Activated CD8-positive, alpha-beta T cell treated with anti-CD3 and anti-CD28 coated beads, Interleukin-2, amount 10 ng/mL, durations not matched to agents 7 days and 5 days (primary cell): ENCODE results near the gene UBAC2. TPM values are rescaled to one million over a fixed set of nuclear protein-coding genes. Genes with fewer than 3 reads are reported as not detected.

Experiments used
- ATAC-seq: fragments of 150-1000 bp; cut with Tn5 transposase; one replicate; pipeline ENCODE4 v1.10.0; 2021; ENCODE audit warnings: moderate library complexity
- CTCF ChIA-PET: fragments of 350-600 bp; sonication (Branson Sonifier 250); formaldehyde crosslinking; loops from one replicate; lab custom pipeline; 2021; ENCODE audit warnings: antibody characterized with exemption; lab: Charles Lee
- POLR2A ChIA-PET: fragments of 350-600 bp; sonication (Branson Sonifier 250); formaldehyde crosslinking; loops from one replicate; lab custom pipeline; 2021; ENCODE audit warnings: antibody characterized with exemption; lab: Charles Lee
- DNase-seq: peaks from one replicate; pipeline ENCODE4 v3.0.0-alpha.2; 2020
- H3K27ac Mint-ChIP-seq: one replicate; pipeline ENCODE4 v1.8.0; 2021; ENCODE audit warnings: mild to moderate bottlenecking, mixed read lengths
- H3K27me3 Mint-ChIP-seq: one replicate; pipeline ENCODE4 v1.8.0; 2021; ENCODE audit warnings: low read depth, mixed read lengths
- H3K36me3 Mint-ChIP-seq: one replicate; pipeline ENCODE4 v1.8.0; 2021; ENCODE audit warnings: low read depth, mixed read lengths
- H3K4me1 Mint-ChIP-seq: one replicate; pipeline ENCODE4 v1.8.0; 2021; ENCODE audit warnings: low read depth, mixed read lengths
- H3K4me3 Mint-ChIP-seq: one replicate; pipeline ENCODE4 v1.8.0; 2021; ENCODE audit warnings: mild to moderate bottlenecking, mixed read lengths
- H3K9me3 Mint-ChIP-seq: one replicate; pipeline ENCODE4 v1.8.0; 2022; ENCODE audit warnings: mixed read lengths; ENCODE audit not compliant: insufficient read depth
- total RNA-seq, 2 experiments: library from RNA; stranded (reverse); gene quantifications; one replicate each; pipeline ENCODE4 v1.2.3, GENCODE V29; 2021

The UBAC2 gene
- total RNA-seq, 2 experiments from 2014 or later = 67.4 to 71.2 TPM

GRCh38 chr13:99311137-99311536 is 110.5 kb downstream of the UBAC2 start:
- H3K4me3 Mint-ChIP-seq = no peak overlapping the region
- H3K4me1 Mint-ChIP-seq = peaks cover 73% of the 10 kb centered on the region
- ATAC-seq = no peak
- no peaks in the 10 kb centered on the region for H3K27me3 Mint-ChIP-seq
- DNase-seq = no peak
- H3K9me3 Mint-ChIP-seq = no peaks in the 10 kb centered on the region
- H3K27ac Mint-ChIP-seq = peak overlapping the region; percentile 71
- ChIA-PET POLR2A (no interaction called here), CTCF (interaction anchor here (4.6 kb wide), 1 partner anchor 41 kb away, joined by 23 read pairs; no protein-coding TSS in a partner anchor)
- H3K36me3 Mint-ChIP-seq = peaks cover 47% of the 10 kb centered on the region

DNA sequence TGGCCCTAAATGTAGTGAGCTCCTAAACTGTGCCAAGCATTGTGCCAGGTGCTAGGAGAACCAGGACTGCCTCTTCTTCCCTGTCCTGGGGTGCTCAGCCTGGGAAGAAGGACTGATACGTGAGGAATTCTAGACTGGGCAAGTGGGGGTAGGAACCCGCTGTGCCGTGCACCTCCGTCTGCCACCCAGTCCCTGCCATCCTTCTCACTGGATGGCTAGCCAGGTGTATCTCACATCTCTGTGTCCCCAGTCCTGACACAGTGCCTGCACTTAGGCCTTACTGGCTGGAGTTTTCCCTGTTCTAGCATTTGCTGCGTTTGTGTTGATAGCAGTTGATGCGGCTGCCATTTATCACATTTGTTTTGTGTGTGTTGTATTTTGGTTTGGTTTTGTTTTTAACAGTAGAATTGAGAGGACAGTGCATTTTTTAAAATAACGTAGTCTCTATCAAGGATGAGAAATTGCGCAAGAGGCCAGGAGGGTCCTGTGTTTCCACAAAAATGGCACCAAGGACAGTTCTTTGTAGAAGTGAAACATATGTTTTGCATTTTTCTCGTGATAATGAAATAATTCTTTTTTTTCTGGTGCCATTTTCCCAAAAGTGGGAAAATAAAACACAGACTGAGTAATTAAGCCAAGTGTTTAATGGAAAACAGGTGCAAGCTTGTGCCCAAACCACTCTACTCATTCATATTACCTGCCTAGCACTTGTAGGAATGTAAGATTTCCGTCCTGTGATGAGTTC is 111.3 kb downstream of the UBAC2 start:
- Mint-ChIP-seq H3K4me3 (no peak overlapping the region), H3K36me3 (peaks cover 51% of the 10 kb centered on the region), H3K27me3 (no peaks in the 10 kb centered on the region), H3K4me1 (peaks cover 73% of the 10 kb centered on the region), H3K27ac (no peak overlapping the region), H3K9me3 (no peaks in the 10 kb centered on the region)
- no peak for ATAC-seq
- CTCF ChIA-PET = interaction anchor here (1.0 to 4.6 kb wide), 5 partner anchors 9 to 45 kb away, joined by 3 to 23 read pairs (median 3); no protein-coding TSS in a partner anchor
- POLR2A ChIA-PET = no interaction called here
- DNase-seq = no peak

GRCh38 chr13:99312493-99312883 is 111.8 kb downstream of the UBAC2 start:
- Mint-ChIP-seq H3K36me3 (peaks cover 53% of the 10 kb centered on the region), H3K4me1 (peaks cover 72% of the 10 kb centered on the region), H3K4me3 (no peak overlapping the region), H3K27me3 (no peaks in the 10 kb centered on the region), H3K27ac (no peak overlapping the region), H3K9me3 (no peaks in the 10 kb centered on the region)
- DNase-seq (no peak), ATAC-seq (no peak)
- POLR2A ChIA-PET = no interaction called here
- CTCF ChIA-PET = interaction anchor here (1.0 to 4.6 kb wide), 6 partner anchors 10 to 124 kb away, joined by 3 to 23 read pairs (median 4); no protein-coding TSS in a partner anchor

DNA sequence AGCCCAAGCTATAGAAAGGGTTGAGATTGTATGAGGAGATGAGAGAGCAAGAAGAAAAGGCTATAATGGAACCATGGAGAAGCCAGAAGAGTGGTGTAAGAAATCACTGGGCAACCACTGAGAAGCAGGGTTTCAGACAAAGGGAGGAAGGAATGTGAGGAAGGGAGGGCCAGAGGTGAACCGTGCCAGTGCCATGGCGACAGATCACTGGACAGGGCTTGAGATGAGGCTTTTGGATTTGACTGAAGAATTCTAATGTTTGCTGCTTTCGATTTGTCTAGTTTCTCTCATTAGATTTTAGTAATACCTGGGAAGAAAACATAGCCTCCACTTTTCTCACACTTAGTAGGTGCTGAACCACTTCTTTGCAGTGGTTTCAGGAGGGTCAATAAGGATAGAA is 112.8 kb downstream of the UBAC2 start:
- CTCF ChIA-PET = interaction anchor here (2.5 to 4.6 kb wide), 2 partner anchors 44 to 123 kb away, joined by 10 to 23 read pairs; no protein-coding TSS in a partner anchor
- Mint-ChIP-seq H3K4me1 (peaks cover 62% of the 10 kb centered on the region), H3K36me3 (peaks cover 46% of the 10 kb centered on the region), H3K4me3 (no peak overlapping the region), H3K27me3 (no peaks in the 10 kb centered on the region), H3K27ac (peak overlapping the region; percentile 69), H3K9me3 (no peaks in the 10 kb centered on the region)
- POLR2A ChIA-PET = interaction anchor here (0.6 kb wide), 1 partner anchor 66 kb away, joined by 3 read pairs; no protein-coding TSS in a partner anchor
- DNase-seq (no peak), ATAC-seq (no peak)

- no peaks in the 10 kb centered on the region for H3K27me3 Mint-ChIP-seq
- H3K4me1 Mint-ChIP-seq = peaks cover 59% of the 10 kb centered on the region
- H3K36me3 Mint-ChIP-seq = peaks cover 47% of the 10 kb centered on the region
- CTCF ChIA-PET = interaction anchor here (0.9 to 4.6 kb wide), 7 partner anchors 11 to 122 kb away, joined by 3 to 23 read pairs (median 4); no protein-coding TSS in a partner anchor
- POLR2A ChIA-PET = interaction anchor here (0.6 to 1.5 kb wide), 5 partner anchors 18 to 111 kb away, joined by 3 to 6 read pairs (median 3); no protein-coding TSS in a partner anchor
- H3K9me3 Mint-ChIP-seq = no peaks in the 10 kb centered on the region
- no peak for ATAC-seq
- DNase-seq = no peak
- H3K27ac Mint-ChIP-seq = peak overlapping the region; percentile 89
- H3K4me3 Mint-ChIP-seq = peak overlapping the region; percentile 55
Measured at GRCh38 chr13:99313941-99314340, 113.3 kb downstream of the UBAC2 start.

GRCh38 chr13:99314640-99315176 is 114.1 kb downstream of the UBAC2 start:
- Mint-ChIP-seq H3K36me3 (peaks cover 48% of the 10 kb centered on the region), H3K9me3 (no peaks in the 10 kb centered on the region), H3K4me1 (peaks cover 63% of the 10 kb centered on the region), H3K27ac (peak overlapping the region; percentile 89), H3K4me3 (peak overlapping the region; percentile 55), H3K27me3 (no peaks in the 10 kb centered on the region)
- ATAC-seq (peak; percentile 73), DNase-seq (peak; percentile 61)
- CTCF ChIA-PET = interaction anchor here (0.8 to 4.6 kb wide), 14 partner anchors 8 to 121 kb away, joined by 3 to 23 read pairs (median 4); no protein-coding TSS in a partner anchor
- POLR2A ChIA-PET = interaction anchor here (0.8 to 1.5 kb wide), 8 partner anchors 9 to 111 kb away, joined by 3 to 6 read pairs (median 4); no protein-coding TSS in a partner anchor

DNA sequence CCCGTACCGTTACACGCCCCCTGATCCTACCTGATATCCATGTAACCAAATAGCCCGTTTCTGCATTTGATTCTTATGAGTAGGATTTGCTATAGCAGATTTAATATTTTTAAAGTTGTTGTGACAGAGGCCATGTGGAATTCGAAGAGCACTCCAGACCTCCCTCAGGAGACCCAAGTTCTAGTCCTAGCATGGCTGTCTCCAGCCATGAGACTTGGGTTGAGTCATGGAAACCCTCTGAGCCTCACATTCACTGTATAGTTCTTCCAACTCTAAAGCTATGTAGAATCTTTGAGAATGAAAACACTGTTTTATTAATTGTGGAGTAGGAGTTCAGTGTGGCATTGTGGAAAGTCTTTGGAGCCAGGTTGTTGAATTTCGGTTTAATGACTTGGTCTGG is 114.5 kb downstream of the UBAC2 start:
- DNase-seq = no peak
- ChIA-PET POLR2A (interaction anchor here (0.8 to 1.5 kb wide), 7 partner anchors 9 to 44 kb away, joined by 3 to 6 read pairs (median 4); no protein-coding TSS in a partner anchor), CTCF (interaction anchor here (0.7 to 4.6 kb wide), 10 partner anchors 9 to 119 kb away, joined by 3 to 23 read pairs (median 4); no protein-coding TSS in a partner anchor)
- H3K4me1 Mint-ChIP-seq = peaks cover 62% of the 10 kb centered on the region
- H3K27ac Mint-ChIP-seq = peak overlapping the region; percentile 89
- H3K27me3 Mint-ChIP-seq = no peaks in the 10 kb centered on the region
- no peaks in the 10 kb centered on the region for H3K9me3 Mint-ChIP-seq
- peaks cover 46% of the 10 kb centered on the region for H3K36me3 Mint-ChIP-seq
- ATAC-seq = peak; percentile 23
- H3K4me3 Mint-ChIP-seq = peak overlapping the region; percentile 55

GRCh38 chr13:99316224-99316623 is 115.6 kb downstream of the UBAC2 start:
- Mint-ChIP-seq H3K36me3 (peaks cover 43% of the 10 kb centered on the region), H3K9me3 (no peaks in the 10 kb centered on the region), H3K4me3 (no peak overlapping the region), H3K4me1 (peaks cover 57% of the 10 kb centered on the region), H3K27me3 (no peaks in the 10 kb centered on the region), H3K27ac (peak overlapping the region; percentile 26)
- ChIA-PET POLR2A (no interaction called here), CTCF (interaction anchor here (0.8 to 2.1 kb wide), 3 partner anchors 41 to 72 kb away, joined by 3 to 6 read pairs (median 4); no protein-coding TSS in a partner anchor)
- ATAC-seq = no peak
- DNase-seq = no peak

DNA sequence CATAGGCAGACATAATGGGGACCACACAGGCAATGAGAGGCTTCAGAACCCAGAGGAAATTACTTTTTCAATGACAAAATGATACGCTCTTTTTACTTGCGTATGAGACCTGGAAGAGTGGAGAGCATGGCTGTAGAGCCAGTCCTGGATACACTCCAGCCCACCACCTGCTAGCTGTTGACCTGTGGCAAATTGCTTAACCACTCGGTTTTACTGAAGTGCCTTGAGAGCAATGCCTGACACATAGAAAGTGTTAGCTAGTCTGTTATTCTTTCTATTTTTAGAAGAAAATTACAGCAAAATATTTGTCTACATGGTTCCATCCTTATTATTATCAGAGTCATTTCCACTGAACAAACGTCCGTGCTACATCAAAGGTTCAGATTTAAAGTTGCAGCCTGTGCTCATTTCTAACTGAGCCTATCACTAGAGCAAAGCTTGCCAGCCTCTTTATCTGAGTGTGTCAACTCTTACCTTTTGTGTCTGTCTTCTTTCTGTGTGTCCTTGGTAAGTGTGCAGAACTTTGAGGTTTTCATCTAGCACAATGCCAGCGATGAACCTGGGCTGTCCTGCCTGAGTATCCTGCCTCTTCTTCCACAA is 116.1 kb downstream of the UBAC2 start:
- DNase-seq (no peak), ATAC-seq (no peak)
- Mint-ChIP-seq H3K36me3 (peaks cover 45% of the 10 kb centered on the region), H3K4me3 (no peak overlapping the region), H3K4me1 (peaks cover 55% of the 10 kb centered on the region), H3K27ac (no peak overlapping the region), H3K9me3 (no peaks in the 10 kb centered on the region), H3K27me3 (no peaks in the 10 kb centered on the region)
- ChIA-PET POLR2A (no interaction called here), CTCF (interaction anchor here (0.8 to 2.0 kb wide), 2 partner anchors 41 to 47 kb away, joined by 3 to 4 read pairs; no protein-coding TSS in a partner anchor)

- no peak for ATAC-seq
- H3K9me3 Mint-ChIP-seq = no peaks in the 10 kb centered on the region
- peaks cover 64% of the 10 kb centered on the region for H3K4me1 Mint-ChIP-seq
- ChIA-PET CTCF (interaction anchor here (0.8 to 2.8 kb wide), 6 partner anchors 14 to 115 kb away, joined by 3 to 14 read pairs (median 8); partner anchors contain the start of gene GPR183), POLR2A (interaction anchor here (0.7 to 1.5 kb wide), 3 partner anchors 10 to 120 kb away, joined by 4 read pairs; partner anchors contain the start of gene UBAC2)
- no peak for DNase-seq
- H3K27ac Mint-ChIP-seq = no peak overlapping the region
- H3K27me3 Mint-ChIP-seq = no peaks in the 10 kb centered on the region
- no peak overlapping the region for H3K4me3 Mint-ChIP-seq
- H3K36me3 Mint-ChIP-seq = peaks cover 61% of the 10 kb centered on the region
Measured at GRCh38 chr13:99320693-99321481, 120.2 kb downstream of the UBAC2 start.
